Spleen (tissue), 11 donors: ENCODE data around the gene SHISA9. TPM values are rescaled to one million over a fixed set of nuclear protein-coding genes. Genes with fewer than 3 reads are reported as not detected.
A peak's percentile ranks its signal among the peaks of the same experiment; 100 is the strongest.

Experiments
- DNase-seq: peaks from one replicate; pipeline ENCODE4 v3.0.0-alpha.2; 2020
- H3K27ac ChIP-seq, 8 donors: fragments of 200-600 bp; sonication (generic) in 7 of 8; 1 replicate in 4 of 8; 2 replicates in 4 of 8; pipeline versions ENCODE4 v1.5.0 to v1.8.0; 2016 to 2021; ENCODE audit warnings: inconsistent platforms in 4 of 8, mild to moderate bottlenecking in 4 of 8, moderate library complexity in 1 of 8
- H3K27me3 ChIP-seq, 7 donors: fragments of 200-600 bp; sonication (generic) in 6 of 7; replicated peaks in 1 of 7; 1 replicate in 4 of 7; 2 replicates in 3 of 7; pipeline versions ENCODE4 v1.5.0 to v1.8.0; 2016 to 2021; ENCODE audit warnings: inconsistent platforms in 3 of 7, mild to moderate bottlenecking in 1 of 7
- H3K36me3 ChIP-seq, 6 donors: fragments of 200-600 bp; sonication (generic) in 5 of 6; 1 replicate in 4 of 6; 2 replicates in 2 of 6; pipeline versions ENCODE4 v1.5.0 to v1.8.0; 2016 to 2021; ENCODE audit warnings: inconsistent platforms in 2 of 6
- H3K4me1 ChIP-seq, 6 donors: fragments of 200-600 bp; sonication (generic) in 5 of 6; 1 replicate in 3 of 6; 2 replicates in 3 of 6; pipeline versions ENCODE4 v1.5.0 to v1.8.0; 2016 to 2021; ENCODE audit warnings: inconsistent platforms in 3 of 6
- H3K4me3 ChIP-seq, 8 donors: fragments of 200-600 bp; sonication (generic) in 7 of 8; 1 replicate in 4 of 8; 2 replicates in 4 of 8; pipeline versions ENCODE4 v1.5.0 to v1.8.0; 2016 to 2021; ENCODE audit warnings: inconsistent platforms in 4 of 8, mild to moderate bottlenecking in 4 of 8, moderate library complexity in 2 of 8
- H3K9me3 ChIP-seq, 8 donors: fragments of 200-600 bp; sonication (generic) in 7 of 8; 1 replicate in 4 of 8; 2 replicates in 4 of 8; pipeline versions ENCODE4 v1.5.0 to v1.8.0; 2016 to 2021; ENCODE audit warnings: inconsistent platforms in 4 of 8
- POLR2A ChIP-seq, 3 donors: fragments of 450-650 bp; IDR thresholded peaks; one replicate each; pipeline ENCODE4 v1.5.1; 2017; ENCODE audit warnings: antibody characterized with exemption in 3 of 3, mild to moderate bottlenecking in 1 of 3
- POLR2AphosphoS5 ChIP-seq, 3 donors: sonication (generic); formaldehyde crosslinking; IDR thresholded peaks; one replicate each; pipeline ENCODE4 v1.5.1; 2017; ENCODE audit warnings: antibody characterized with exemption in 3 of 3
- WGBS, 5 donors: extraction: QIAGEN DNeasy Blood & Tissue Kit in 3 of 5; methylation state at CpG; one replicate each; pipeline versions ENCODE4 v1.1.5 to v1.1.7; 2013 to 2018; 5-methylcytosine and 5-hydroxymethylcytosine counted together
- intact Hi-C: fragments of 100-400 bp; cut with DNase I; formaldehyde crosslinking; loops from one replicate; pipeline ENCODE4 v1.15.0; 2023; ENCODE audit warnings: low total_unique reads
- polyA plus RNA-seq, 3 donors: library from polyadenylated mRNA; stranded (reverse); fragments of 200-250 nt; gene quantifications; one replicate each; pipeline ENCODE4 v1.2.1, GENCODE V29; 2013
- total RNA-seq, 7 donors: library from RNA; depleted of rRNA in 3 of 7; stranded (reverse); fragments of >200 nt in 3 of 7; fragmentation: NEBNext Ultra II Directional in 4 of 7; extraction: Animal tissue kit (Norgen Biotek cat#: 25700) in 4 of 7; gene quantifications; one replicate each; pipeline versions ENCODE4 v1.1.0 to v1.2.1, GENCODE V29; 2016 to 2021
- TF ChIP-seq, protein P1 (sequence below), 11 experiments: fragments of 200-600 bp in 7 of 11; fragments of 450-650 bp in 4 of 11; sonication (generic) in 4 of 11; IDR thresholded peaks in 8 of 11; conservative IDR thresholded peaks in 3 of 11; 1 replicate in 7 of 11; 2 replicates in 4 of 11; pipeline versions ENCODE4 v1.4.0 to v1.8.0; 2016 to 2021; ENCODE audit warnings: antibody characterized with exemption in 11 of 11, inconsistent platforms in 4 of 11, mild to moderate bottlenecking in 1 of 11
- donor health status: healthy with polysubstance abuse.
- donor health status: DM: no; HTN: no; CAD: no; lungs with moderate emphysema.
- donor health status: DM: no; HTN: no; CAD: no.
- donor health status: Bipolar disorder and iron deficiency.
- donor health status: healthy.
- donor health status: DM: no; HTN: no; CAD: no.
- donor health status: DM: yes; HTN: yes; CAD: no.

SHISA9 gene
- total and polyA plus RNA-seq, 10 donors = 0.02 to 0.17 (median 0.05) TPM; not detected in 4

GRCh38 chr16:12891836-12892235, 9.6 kb upstream of the SHISA9 start:
- Histone ChIP-seq H3K36me3 (no peaks in the 10 kb centered on the region), H3K4me3 (no peak overlapping the region), H3K27me3 (peaks cover 0 to 27% (median 0%) of the 10 kb centered on the region in 7 donors), H3K4me1 (no peaks in the 10 kb centered on the region), H3K27ac (no peak overlapping the region), H3K9me3 (no peaks in the 10 kb centered on the region)
- WGBS, 5 donors = 68 to 80% (median 73%) methylated on average over 5 of the region's 5 CpGs
- TF ChIP-seq, protein P1, sequence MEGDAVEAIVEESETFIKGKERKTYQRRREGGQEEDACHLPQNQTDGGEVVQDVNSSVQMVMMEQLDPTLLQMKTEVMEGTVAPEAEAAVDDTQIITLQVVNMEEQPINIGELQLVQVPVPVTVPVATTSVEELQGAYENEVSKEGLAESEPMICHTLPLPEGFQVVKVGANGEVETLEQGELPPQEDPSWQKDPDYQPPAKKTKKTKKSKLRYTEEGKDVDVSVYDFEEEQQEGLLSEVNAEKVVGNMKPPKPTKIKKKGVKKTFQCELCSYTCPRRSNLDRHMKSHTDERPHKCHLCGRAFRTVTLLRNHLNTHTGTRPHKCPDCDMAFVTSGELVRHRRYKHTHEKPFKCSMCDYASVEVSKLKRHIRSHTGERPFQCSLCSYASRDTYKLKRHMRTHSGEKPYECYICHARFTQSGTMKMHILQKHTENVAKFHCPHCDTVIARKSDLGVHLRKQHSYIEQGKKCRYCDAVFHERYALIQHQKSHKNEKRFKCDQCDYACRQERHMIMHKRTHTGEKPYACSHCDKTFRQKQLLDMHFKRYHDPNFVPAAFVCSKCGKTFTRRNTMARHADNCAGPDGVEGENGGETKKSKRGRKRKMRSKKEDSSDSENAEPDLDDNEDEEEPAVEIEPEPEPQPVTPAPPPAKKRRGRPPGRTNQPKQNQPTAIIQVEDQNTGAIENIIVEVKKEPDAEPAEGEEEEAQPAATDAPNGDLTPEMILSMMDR (IDR thresholded peaks at IDR 0.05 in 8 of 11, conservative IDR thresholded peaks at IDR 0.05 in 3 of 11) = no peak
- TF ChIP-seq POLR2AphosphoS5 (IDR thresholded peaks at IDR 0.05) = no peak
- TF ChIP-seq POLR2A (IDR thresholded peaks at IDR 0.05) = no peak
- intact Hi-C loops = no loop called here
- no peak for DNase-seq

- Histone ChIP-seq H3K27me3 (peaks cover 0 to 35% (median 0%) of the 10 kb centered on the region in 7 donors), H3K36me3 (no peaks in the 10 kb centered on the region), H3K4me1 (no peaks in the 10 kb centered on the region), H3K4me3 (no peak overlapping the region), H3K9me3 (no peaks in the 10 kb centered on the region), H3K27ac (no peak overlapping the region)
- DNase-seq = no peak
- intact Hi-C loops = no loop called here
- TF ChIP-seq POLR2A (IDR thresholded peaks at IDR 0.05) = no peak
- TF ChIP-seq, protein P1 (IDR thresholded peaks at IDR 0.05 in 8 of 11, conservative IDR thresholded peaks at IDR 0.05 in 3 of 11) = no peak
- 79 to 92% (median 82%) methylated on average over 8 of the region's 8 CpGs for WGBS, 5 donors
Measured at GRCh38 chr16:12893050-12893750, 8.2 kb upstream of the SHISA9 start.

DNA sequence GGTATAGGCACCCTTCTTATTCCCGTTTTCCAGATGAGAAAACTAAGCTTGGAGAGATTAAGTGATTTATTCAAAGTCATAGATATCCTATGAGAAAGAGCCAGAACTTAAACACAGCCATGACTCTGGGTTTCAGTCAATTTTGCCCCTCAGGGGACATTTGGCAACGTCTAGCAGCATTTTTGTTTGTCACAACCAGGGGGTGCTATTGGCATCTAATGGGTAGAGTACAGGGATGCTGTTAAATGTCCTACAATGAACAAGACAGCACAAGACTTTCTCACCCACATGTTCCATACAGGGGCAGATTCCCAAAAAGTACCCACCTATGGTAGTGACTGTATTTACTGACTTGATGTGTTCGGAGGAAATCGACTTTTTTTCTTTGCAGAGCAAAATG, 4.8 kb upstream of the SHISA9 start:
- no peaks in the 10 kb centered on the region for H3K9me3 ChIP-seq
- H3K4me1 ChIP-seq = peaks cover 0 to 4% (median 0%) of the 10 kb centered on the region in 6 donors
- no peak overlapping the region for H3K27ac ChIP-seq
- H3K27me3 ChIP-seq = peaks cover 0 to 59% (median 28%) of the 10 kb centered on the region in 7 donors
- no peaks in the 10 kb centered on the region for H3K36me3 ChIP-seq
- TF ChIP-seq POLR2A (IDR thresholded peaks at IDR 0.05) = no peak
- TF ChIP-seq, protein P1 (IDR thresholded peaks at IDR 0.05 in 8 of 11, conservative IDR thresholded peaks at IDR 0.05 in 3 of 11) = peak in 1 of 11 experiments; percentile 15
- intact Hi-C loops = no loop called here
- WGBS, 5 donors = 38 to 49% (median 45%) methylated on average over 4 of the region's 4 CpGs
- DNase-seq = no peak
- H3K4me3 ChIP-seq = no peak overlapping the region

- Histone ChIP-seq H3K36me3 (no peaks in the 10 kb centered on the region), H3K4me1 (peaks cover 0 to 21% (median 9%) of the 10 kb centered on the region in 6 donors), H3K9me3 (no peaks in the 10 kb centered on the region), H3K4me3 (no peak overlapping the region), H3K27me3 (peaks cover 0 to 78% (median 48%) of the 10 kb centered on the region in 7 donors), H3K27ac (no peak overlapping the region)
- WGBS, 5 donors = 34 to 62% (median 49%) methylated on average over 3 of the region's 3 CpGs
- DNase-seq = no peak
- intact Hi-C loops = no loop called here
- TF ChIP-seq, protein P1 (IDR thresholded peaks at IDR 0.05 in 8 of 11, conservative IDR thresholded peaks at IDR 0.05 in 3 of 11) = no peak
- no peak for TF ChIP-seq POLR2A (IDR thresholded peaks at IDR 0.05)
- no peak for TF ChIP-seq POLR2AphosphoS5 (IDR thresholded peaks at IDR 0.05)
Measured at GRCh38 chr16:12898551-12898950, 2.8 kb upstream of the SHISA9 start.
